T-helper 2 cell treated with Interferon-gamma antibody and Interleukin-4, amounts not matched to agents 5 μg/mL and 100 μg/mL, for 36 hours (primary cell): ENCODE results near the gene ACOT7.

Source experiments
- DNase-seq: peaks from one replicate; pipeline ENCODE4 v3.0.0; 2021; ENCODE audit warnings: low spot score
- H3K27ac Mint-ChIP-seq: one replicate; pipeline ENCODE4 v1.8.0; 2021; ENCODE audit warnings: mild to moderate bottlenecking, mixed read lengths
- H3K27me3 Mint-ChIP-seq: one replicate; pipeline ENCODE4 v1.8.0; 2021; ENCODE audit warnings: low read depth, mixed read lengths
- H3K36me3 Mint-ChIP-seq: one replicate; pipeline ENCODE4 v1.8.0; 2021; ENCODE audit warnings: low read depth, mixed read lengths
- H3K4me1 Mint-ChIP-seq: one replicate; pipeline ENCODE4 v1.8.0; 2021; ENCODE audit warnings: low read depth, mixed read lengths
- H3K4me3 Mint-ChIP-seq: one replicate; pipeline ENCODE4 v1.8.0; 2022; ENCODE audit warnings: mild to moderate bottlenecking, moderate library complexity, mixed read lengths
- H3K9me3 Mint-ChIP-seq: one replicate; pipeline ENCODE4 v1.8.0; 2021; ENCODE audit warnings: mixed read lengths

ACOT7 gene

GRCh38 chr1:6417961-6418667, 24.5 kb upstream of the ACOT7 start:
- DNase-seq, result no peak
- Mint-ChIP-seq H3K27me3 (peaks cover 71% of the 10 kb centered on the region), H3K9me3 (no peaks in the 10 kb centered on the region), H3K27ac (no peak overlapping the region), H3K4me1 (peaks cover 7% of the 10 kb centered on the region), H3K4me3 (no peak overlapping the region), H3K36me3 (no peaks in the 10 kb centered on the region)

- no peaks in the 10 kb centered on the region for H3K36me3 Mint-ChIP-seq
- H3K9me3 Mint-ChIP-seq, result no peaks in the 10 kb centered on the region
- H3K27ac Mint-ChIP-seq, result no peak overlapping the region
- H3K27me3 Mint-ChIP-seq, result peaks cover 66% of the 10 kb centered on the region
- no peak for DNase-seq
- no peak overlapping the region for H3K4me3 Mint-ChIP-seq
- peaks cover 7% of the 10 kb centered on the region for H3K4me1 Mint-ChIP-seq
Observed at GRCh38 chr1:6416906-6417305, 23.3 kb upstream of the ACOT7 start.

- Mint-ChIP-seq H3K9me3 (no peaks in the 10 kb centered on the region), H3K36me3 (no peaks in the 10 kb centered on the region), H3K4me1 (peaks cover 3% of the 10 kb centered on the region), H3K27me3 (peaks cover 59% of the 10 kb centered on the region), H3K4me3 (no peak overlapping the region), H3K27ac (no peak overlapping the region)
- DNase-seq, result no peak
Observed at GRCh38 chr1:6416295-6416656, 22.7 kb upstream of the ACOT7 start.

- H3K27me3 Mint-ChIP-seq, result peaks cover 53% of the 10 kb centered on the region
- H3K4me1 Mint-ChIP-seq, result peaks cover 3% of the 10 kb centered on the region
- H3K9me3 Mint-ChIP-seq, result no peaks in the 10 kb centered on the region
- no peak overlapping the region for H3K27ac Mint-ChIP-seq
- DNase-seq, result no peak
- H3K36me3 Mint-ChIP-seq, result no peaks in the 10 kb centered on the region
- H3K4me3 Mint-ChIP-seq, result no peak overlapping the region
Observed at GRCh38 chr1:6414881-6415626, 21.5 kb upstream of the ACOT7 start.

GRCh38 chr1:6414443-6414844, 20.9 kb upstream of the ACOT7 start:
- peak; percentile 39 for DNase-seq
- Mint-ChIP-seq H3K36me3 (no peaks in the 10 kb centered on the region), H3K27me3 (peaks cover 50% of the 10 kb centered on the region), H3K4me3 (no peak overlapping the region), H3K4me1 (peaks cover 3% of the 10 kb centered on the region), H3K27ac (no peak overlapping the region), H3K9me3 (no peaks in the 10 kb centered on the region)

GRCh38 chr1:6412896-6413295, 19.3 kb upstream of the ACOT7 start:
- H3K27me3 Mint-ChIP-seq, result peaks cover 49% of the 10 kb centered on the region
- H3K36me3 Mint-ChIP-seq, result no peaks in the 10 kb centered on the region
- no peaks in the 10 kb centered on the region for H3K9me3 Mint-ChIP-seq
- no peak overlapping the region for H3K27ac Mint-ChIP-seq
- DNase-seq, result no peak
- H3K4me3 Mint-ChIP-seq, result no peak overlapping the region
- peaks cover 3% of the 10 kb centered on the region for H3K4me1 Mint-ChIP-seq

GRCh38 chr1:6410248-6410893, 16.8 kb upstream of the ACOT7 start:
- no peaks in the 10 kb centered on the region for H3K36me3 Mint-ChIP-seq
- DNase-seq, result no peak
- no peaks in the 10 kb centered on the region for H3K9me3 Mint-ChIP-seq
- H3K4me1 Mint-ChIP-seq, result peaks cover 3% of the 10 kb centered on the region
- H3K27me3 Mint-ChIP-seq, result peaks cover 43% of the 10 kb centered on the region
- H3K27ac Mint-ChIP-seq, result no peak overlapping the region
- no peak overlapping the region for H3K4me3 Mint-ChIP-seq

GRCh38 chr1:6409733-6410132, 16.2 kb upstream of the ACOT7 start:
- Mint-ChIP-seq H3K27ac (no peak overlapping the region), H3K4me1 (peaks cover 3% of the 10 kb centered on the region), H3K36me3 (no peaks in the 10 kb centered on the region), H3K27me3 (peaks cover 43% of the 10 kb centered on the region), H3K9me3 (no peaks in the 10 kb centered on the region), H3K4me3 (no peak overlapping the region)
- no peak for DNase-seq

- H3K4me1 Mint-ChIP-seq, result no peaks in the 10 kb centered on the region
- no peak overlapping the region for H3K4me3 Mint-ChIP-seq
- H3K36me3 Mint-ChIP-seq, result no peaks in the 10 kb centered on the region
- no peak for DNase-seq
- peaks cover 38% of the 10 kb centered on the region for H3K27me3 Mint-ChIP-seq
- no peak overlapping the region for H3K27ac Mint-ChIP-seq
- no peaks in the 10 kb centered on the region for H3K9me3 Mint-ChIP-seq
Observed at GRCh38 chr1:6409053-6409452, 15.5 kb upstream of the ACOT7 start.

- no peak overlapping the region for H3K27ac Mint-ChIP-seq
- peaks cover 36% of the 10 kb centered on the region for H3K27me3 Mint-ChIP-seq
- no peaks in the 10 kb centered on the region for H3K4me1 Mint-ChIP-seq
- no peaks in the 10 kb centered on the region for H3K9me3 Mint-ChIP-seq
- no peak overlapping the region for H3K4me3 Mint-ChIP-seq
- no peak for DNase-seq
- no peaks in the 10 kb centered on the region for H3K36me3 Mint-ChIP-seq
Observed at GRCh38 chr1:6408023-6408422, 14.5 kb upstream of the ACOT7 start.

GRCh38 chr1:6401673-6402072, 8.1 kb upstream of the ACOT7 start:
- peaks cover 19% of the 10 kb centered on the region for H3K27me3 Mint-ChIP-seq
- H3K9me3 Mint-ChIP-seq, result no peaks in the 10 kb centered on the region
- no peak overlapping the region for H3K27ac Mint-ChIP-seq
- no peaks in the 10 kb centered on the region for H3K36me3 Mint-ChIP-seq
- no peak overlapping the region for H3K4me3 Mint-ChIP-seq
- peaks cover 4% of the 10 kb centered on the region for H3K4me1 Mint-ChIP-seq
- DNase-seq, result no peak

- Mint-ChIP-seq H3K4me3 (no peak overlapping the region), H3K9me3 (no peaks in the 10 kb centered on the region), H3K27me3 (peaks cover 5% of the 10 kb centered on the region), H3K36me3 (no peaks in the 10 kb centered on the region), H3K27ac (no peak overlapping the region), H3K4me1 (peaks cover 9% of the 10 kb centered on the region)
- DNase-seq, result no peak
Observed at GRCh38 chr1:6399294-6399693, 5.7 kb upstream of the ACOT7 start.

GRCh38 chr1:6397844-6398441, 4.4 kb upstream of the ACOT7 start:
- H3K9me3 Mint-ChIP-seq, result no peaks in the 10 kb centered on the region
- peaks cover 5% of the 10 kb centered on the region for H3K27me3 Mint-ChIP-seq
- H3K4me3 Mint-ChIP-seq, result no peak overlapping the region
- no peaks in the 10 kb centered on the region for H3K36me3 Mint-ChIP-seq
- H3K27ac Mint-ChIP-seq, result no peak overlapping the region
- no peak for DNase-seq
- H3K4me1 Mint-ChIP-seq, result peaks cover 14% of the 10 kb centered on the region

- Mint-ChIP-seq H3K4me3 (no peak overlapping the region), H3K4me1 (peaks cover 19% of the 10 kb centered on the region), H3K9me3 (no peaks in the 10 kb centered on the region), H3K27ac (peak overlapping the region; percentile 4), H3K36me3 (no peaks in the 10 kb centered on the region), H3K27me3 (peaks cover 5% of the 10 kb centered on the region)
- no peak for DNase-seq
Observed at GRCh38 chr1:6396998-6397397, 3.4 kb upstream of the ACOT7 start.
